Measurements from ENCODE around the gene QKI. TPM values are rescaled to one million over a fixed set of nuclear protein-coding genes. Genes with fewer than 3 reads are reported as not detected.

The QKI gene
- total RNA-seq, 1 experiment from 2014 or later: 88.9 TPM

GRCh38 chr6:163527291-163527690, 112.8 kb downstream of the QKI start:
- DNase-seq (ENCODE audit: extremely low read depth, low read depth): no peak

GRCh38 chr6:163529605-163530004, 115.1 kb downstream of the QKI start:
- DNase-seq (ENCODE audit: extremely low read depth, low read depth): no peak

GRCh38 chr6:163530406-163530805, 115.9 kb downstream of the QKI start:
- DNase-seq (ENCODE audit: extremely low read depth, low read depth): no peak

- DNase-seq (ENCODE audit: extremely low read depth, low read depth): no peak
Measured at GRCh38 chr6:163531122-163531521, 116.6 kb downstream of the QKI start.

- DNase-seq (ENCODE audit: extremely low read depth, low read depth): no peak
Measured at GRCh38 chr6:163532526-163533078, 118.1 kb downstream of the QKI start.

- DNase-seq (ENCODE audit: extremely low read depth, low read depth): peak; percentile 9
Measured at GRCh38 chr6:163533443-163533842, 118.9 kb downstream of the QKI start.

GRCh38 chr6:163536770-163537169, 122.3 kb downstream of the QKI start:
- DNase-seq (ENCODE audit: extremely low read depth, low read depth): no peak

- no peak for DNase-seq (ENCODE audit: extremely low read depth, low read depth)
Measured at GRCh38 chr6:163538331-163538730, 123.8 kb downstream of the QKI start.

- DNase-seq (ENCODE audit: extremely low read depth, low read depth): no peak
Measured at GRCh38 chr6:163539101-163539762, 124.7 kb downstream of the QKI start.

- DNase-seq (ENCODE audit: extremely low read depth, low read depth): no peak
Measured at GRCh38 chr6:163543321-163543720, 128.8 kb downstream of the QKI start.

GRCh38 chr6:163545370-163545769, 130.9 kb downstream of the QKI start:
- DNase-seq (ENCODE audit: extremely low read depth, low read depth): no peak

GRCh38 chr6:163547287-163547686, 132.8 kb downstream of the QKI start:
- DNase-seq (ENCODE audit: extremely low read depth, low read depth): no peak

GRCh38 chr6:163548624-163549023, 134.1 kb downstream of the QKI start:
- no peak for DNase-seq (ENCODE audit: extremely low read depth, low read depth)

- no peak for DNase-seq (ENCODE audit: extremely low read depth, low read depth)
Measured at GRCh38 chr6:163554032-163554431, 139.5 kb downstream of the QKI start.

GRCh38 chr6:163554663-163555062, 140.1 kb downstream of the QKI start:
- peak; percentile 42 for DNase-seq (ENCODE audit: extremely low read depth, low read depth)

GRCh38 chr6:163559661-163560060, 145.1 kb downstream of the QKI start:
- DNase-seq (ENCODE audit: extremely low read depth, low read depth): no peak

- DNase-seq (ENCODE audit: extremely low read depth, low read depth): no peak
Measured at GRCh38 chr6:163563318-163563717, 148.8 kb downstream of the QKI start.

GRCh38 chr6:163564534-163564933, 150.0 kb downstream of the QKI start:
- no peak for DNase-seq (ENCODE audit: extremely low read depth, low read depth)

- DNase-seq (ENCODE audit: extremely low read depth, low read depth): no peak
Measured at GRCh38 chr6:163565140-163565539, 150.6 kb downstream of the QKI start.

- no peak for DNase-seq (ENCODE audit: extremely low read depth, low read depth)
Measured at GRCh38 chr6:163566056-163566455, 151.5 kb downstream of the QKI start.

GRCh38 chr6:163568275-163568674, 153.8 kb downstream of the QKI start:
- DNase-seq (ENCODE audit: extremely low read depth, low read depth): no peak

- DNase-seq (ENCODE audit: extremely low read depth, low read depth): no peak
Measured at GRCh38 chr6:163570579-163571231, 156.2 kb downstream of the QKI start.
